HG02678 (cell line): ENCODE results near the gene VPS41.
A peak's percentile ranks its signal among the peaks of the same experiment; 100 is the strongest.

Experiments
- ATAC-seq: cut with Tn5 transposase; IDR thresholded peaks from one replicate; pipeline ENCODE4 v1.9.1; 2021; ENCODE audit warnings: mild to moderate bottlenecking, moderate library complexity; ENCODE audit not compliant: unreplicated experiment

Gene VPS41

DNA sequence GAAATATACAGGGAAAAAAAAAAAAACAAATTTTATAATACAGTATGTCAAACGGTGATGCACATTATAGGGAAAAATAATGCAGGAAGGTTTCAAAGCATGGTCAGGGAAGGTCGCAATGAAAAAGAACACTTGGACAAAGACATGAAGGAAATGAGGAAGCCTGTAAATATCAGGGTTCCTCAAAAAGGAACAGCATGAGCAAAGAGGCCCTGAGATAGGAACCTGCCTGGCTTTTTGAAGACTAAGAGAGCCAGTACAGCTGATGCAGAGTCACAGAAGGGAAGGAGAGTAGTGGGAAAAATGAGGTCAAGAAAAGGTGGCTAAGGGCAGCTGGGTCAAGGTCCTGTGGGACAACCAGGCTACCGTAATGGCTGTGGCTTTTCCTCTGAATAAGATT is 1.9 kb downstream of the VPS41 start:
- ATAC-seq, result no peak

- ATAC-seq, result peak; percentile 38
Measured at GRCh38 chr7:38905056-38905759, 3.8 kb downstream of the VPS41 start.

DNA sequence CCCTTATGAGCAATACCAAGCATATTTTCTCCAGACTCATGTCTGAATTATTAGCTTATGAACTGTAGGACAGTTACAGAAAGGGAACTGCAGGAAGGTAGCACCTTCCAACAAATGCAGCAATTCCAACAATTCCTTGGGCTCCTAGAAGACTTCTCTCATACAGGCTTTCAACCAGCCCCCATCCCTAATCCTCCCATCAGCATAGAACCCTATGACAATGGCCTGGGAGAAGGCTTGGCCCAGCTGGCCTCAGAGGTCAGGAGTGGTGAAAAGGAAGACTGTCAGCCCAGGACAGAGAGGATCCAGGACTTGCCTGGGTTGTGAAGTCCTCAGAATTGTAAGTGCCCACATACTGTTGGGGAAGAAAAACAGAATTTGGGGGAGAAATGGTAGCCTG is 5.9 kb downstream of the VPS41 start:
- no peak for ATAC-seq

- ATAC-seq, result no peak
Measured at GRCh38 chr7:38902449-38902848, 6.5 kb downstream of the VPS41 start.

GRCh38 chr7:38893061-38893460 is 15.9 kb downstream of the VPS41 start:
- no peak for ATAC-seq

GRCh38 chr7:38890597-38890996 is 18.4 kb downstream of the VPS41 start:
- ATAC-seq, result no peak

- ATAC-seq, result no peak
Measured at GRCh38 chr7:38889872-38890432, 19.0 kb downstream of the VPS41 start.

DNA sequence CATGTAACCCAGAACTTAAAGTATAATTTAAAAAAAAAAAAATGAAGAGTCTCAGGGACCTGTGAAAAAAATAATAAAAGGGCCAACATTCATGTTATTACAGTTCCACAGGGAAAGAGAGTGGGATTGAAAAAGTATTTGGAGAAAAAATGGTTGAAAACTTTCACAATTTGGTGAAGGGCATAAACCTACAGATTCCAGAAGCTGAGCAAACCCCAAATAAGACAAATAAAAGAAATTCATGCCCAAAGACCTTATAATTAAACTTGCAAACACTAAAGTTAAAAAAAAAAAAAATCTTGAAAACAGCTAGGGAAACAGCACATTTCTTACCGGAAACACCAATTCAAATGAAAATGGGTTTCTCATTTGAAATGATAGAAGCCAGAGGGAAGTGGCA is 19.9 kb downstream of the VPS41 start:
- ATAC-seq, result no peak

GRCh38 chr7:38886265-38886664 is 22.7 kb downstream of the VPS41 start:
- no peak for ATAC-seq

DNA sequence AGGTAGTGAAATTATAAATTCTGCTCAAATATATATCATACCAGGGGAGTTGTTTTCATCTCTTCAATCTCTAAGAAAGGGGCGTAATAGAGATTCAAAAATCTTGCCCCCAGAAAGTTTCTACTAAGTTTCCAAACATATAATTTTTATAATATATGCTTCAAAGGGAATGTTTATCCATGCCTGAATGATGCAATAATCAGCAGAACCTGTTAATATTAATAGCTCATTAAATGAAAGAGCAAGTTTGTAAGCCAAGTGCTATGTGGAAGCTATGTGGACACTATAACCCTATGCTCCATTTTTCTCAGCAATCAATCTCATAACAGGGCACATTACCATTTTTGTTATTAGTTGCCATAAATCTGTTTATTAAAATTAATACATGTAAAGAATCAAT is 25.3 kb downstream of the VPS41 start:
- no peak for ATAC-seq

DNA sequence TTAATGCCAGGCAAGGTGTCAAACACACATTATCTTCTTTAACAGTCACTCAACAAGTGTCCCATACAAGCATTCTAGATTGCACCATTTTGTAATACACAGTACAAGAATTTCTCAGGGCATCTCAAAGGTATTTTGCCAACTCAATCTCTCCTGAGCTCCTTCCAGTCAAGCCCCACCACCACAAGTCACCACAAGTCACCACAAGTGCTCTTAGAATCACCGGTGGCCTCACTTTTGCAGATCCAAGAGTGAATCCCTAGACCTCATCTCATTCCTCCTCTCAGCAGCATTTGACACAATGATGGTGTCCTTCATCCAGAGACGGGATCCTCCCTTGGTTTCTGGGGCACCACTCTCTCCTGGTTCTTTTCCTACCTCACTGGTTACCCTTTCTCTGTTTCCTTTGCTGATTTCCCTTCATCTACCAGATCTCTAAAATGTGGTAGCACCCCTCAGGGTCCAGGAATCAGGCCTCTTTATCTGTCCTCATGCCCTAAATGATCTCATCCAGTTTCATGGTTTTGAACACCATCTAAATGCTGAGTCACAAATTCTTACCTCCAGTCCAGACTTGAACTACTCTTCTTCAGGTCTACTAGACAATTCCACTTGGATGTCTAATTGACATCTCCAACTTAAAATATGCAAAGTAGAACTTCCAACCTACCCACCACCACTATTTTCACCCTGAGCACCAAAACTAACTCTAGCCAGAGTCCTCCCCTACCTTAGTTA is 26.9 kb downstream of the VPS41 start:
- no peak for ATAC-seq

GRCh38 chr7:38881015-38881414 is 28.0 kb downstream of the VPS41 start:
- ATAC-seq, result no peak

GRCh38 chr7:38880454-38880853 is 28.5 kb downstream of the VPS41 start:
- no peak for ATAC-seq

DNA sequence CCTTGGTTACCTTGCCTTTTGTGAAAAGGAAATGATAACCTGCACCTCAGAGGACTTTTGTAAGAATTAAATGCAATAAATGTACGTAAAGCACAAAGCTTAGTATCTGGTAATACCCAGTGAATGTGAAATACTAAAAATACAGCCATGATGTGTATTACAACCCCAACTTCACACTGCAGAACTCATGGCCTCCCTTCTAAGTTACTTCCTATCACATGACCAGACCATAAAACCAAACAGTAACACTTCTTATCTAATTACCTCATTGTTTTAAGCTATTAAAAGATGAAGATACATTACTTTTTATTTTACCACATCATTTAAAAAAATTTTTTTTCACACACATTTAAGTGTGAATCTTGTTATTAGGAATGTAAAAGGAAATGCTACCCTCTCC is 29.0 kb downstream of the VPS41 start:
- no peak for ATAC-seq

- no peak for ATAC-seq
Measured at GRCh38 chr7:38878694-38879457, 30.1 kb downstream of the VPS41 start.

- no peak for ATAC-seq
Measured at GRCh38 chr7:38873433-38873832, 35.6 kb downstream of the VPS41 start.

DNA sequence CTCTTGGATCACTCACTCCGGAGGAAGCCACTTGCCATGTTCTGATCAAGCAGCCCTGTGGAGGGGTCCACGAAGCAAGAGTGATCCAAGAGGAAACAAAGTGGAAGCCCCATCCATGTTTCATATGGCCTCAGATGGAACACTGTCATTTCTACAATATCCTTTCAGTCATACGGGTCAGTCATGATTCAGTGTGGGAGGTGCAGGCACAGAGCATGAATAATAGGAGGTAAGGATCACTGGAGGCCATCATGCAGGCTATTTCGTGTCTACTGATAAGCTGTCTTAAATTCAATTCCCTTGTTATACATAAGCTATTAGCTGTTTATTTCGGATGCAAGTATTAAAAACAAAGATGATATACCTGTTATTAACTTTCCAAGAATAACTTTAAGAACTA is 36.8 kb downstream of the VPS41 start:
- ATAC-seq, result no peak

DNA sequence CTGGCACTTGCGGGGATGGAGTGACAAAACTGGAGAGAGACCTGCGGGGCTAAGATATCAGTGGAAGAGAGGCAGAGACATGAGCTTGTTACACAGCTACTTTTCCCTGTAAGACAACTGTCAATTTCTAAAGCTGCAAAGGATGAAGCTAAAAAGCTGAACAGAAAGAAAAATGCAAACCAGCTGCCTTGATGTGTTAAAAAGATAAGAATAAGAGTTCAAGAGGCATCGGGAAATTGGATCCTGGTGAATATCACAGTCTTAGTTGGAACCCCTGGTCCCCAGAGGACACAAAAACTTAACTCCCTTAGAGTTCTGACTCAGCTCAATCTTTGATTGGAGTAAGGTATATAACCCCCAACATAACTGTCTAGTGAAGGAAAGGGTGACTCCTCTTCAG is 38.8 kb downstream of the VPS41 start:
- no peak for ATAC-seq

GRCh38 chr7:38863601-38864291 is 45.2 kb downstream of the VPS41 start:
- no peak for ATAC-seq

- ATAC-seq, result no peak
Measured at GRCh38 chr7:38862666-38863065, 46.3 kb downstream of the VPS41 start.
